Naive thymus-derived CD4-positive, alpha-beta T cell (primary cell): ENCODE data around the gene JAK2. TPM values are rescaled to one million over a fixed set of nuclear protein-coding genes. Genes with fewer than 3 reads are reported as not detected.
A peak's percentile ranks its signal among the peaks of the same experiment; 100 is the strongest.

Source experiments
- ATAC-seq: fragments of 150-1000 bp; cut with Tn5 transposase; 2 replicates; pipeline ENCODE4 v1.10.0; 2021; ENCODE audit warnings: mild to moderate bottlenecking, moderate library complexity
- CTCF ChIA-PET: fragments of 350-600 bp; sonication (Branson Sonifier 250); formaldehyde crosslinking; loops from one replicate; lab custom pipeline; 2021; ENCODE audit warnings: antibody characterized with exemption; lab: Charles Lee
- POLR2A ChIA-PET: fragments of 350-600 bp; sonication (Branson Sonifier 250); formaldehyde crosslinking; loops from one replicate; lab custom pipeline; 2021; ENCODE audit warnings: antibody characterized with exemption, inconsistent platforms; lab: Charles Lee
- DNase-seq, 9 donors: peaks; one replicate each; pipeline versions ENCODE4 v3.0.0 to v3.0.0-alpha.2; 2020 to 2022; ENCODE audit warnings: mixed read lengths in 1 of 9
- H3K27ac ChIP-seq: one replicate; pipeline ENCODE4 v1.7.0; 2013; ENCODE audit warnings: mild to moderate bottlenecking, low read depth, low read length, moderate library complexity
- H3K27me3 ChIP-seq, 2 donors: one replicate each; pipeline ENCODE4 v1.7.0; 2013; ENCODE audit warnings: low read length in 2 of 2, mild to moderate bottlenecking in 2 of 2, moderate library complexity in 2 of 2; ENCODE audit not compliant: control insufficient read depth in 2 of 2, insufficient read depth in 2 of 2
- H3K36me3 ChIP-seq, 3 experiments: 1 replicate in 2 of 3; 2 replicates in 1 of 3; pipeline ENCODE4 v1.7.0; 2013; ENCODE audit warnings: low read length in 3 of 3, mild to moderate bottlenecking in 3 of 3, moderate library complexity in 1 of 3; ENCODE audit not compliant: insufficient read depth in 3 of 3, control insufficient read depth in 2 of 3
- H3K4me1 ChIP-seq, 2 donors: one replicate each; pipeline ENCODE4 v1.7.0; 2013; ENCODE audit warnings: low read length in 2 of 2, mild to moderate bottlenecking in 2 of 2, moderate library complexity in 1 of 2; ENCODE audit not compliant: control insufficient read depth in 2 of 2, insufficient read depth in 2 of 2
- H3K4me3 ChIP-seq: 2 replicates; pipeline ENCODE4 v1.7.0; 2013; ENCODE audit warnings: mild to moderate bottlenecking, low read length
- H3K9me3 ChIP-seq, 3 experiments: 1 replicate in 2 of 3; 2 replicates in 1 of 3; pipeline ENCODE4 v1.7.0; 2013; ENCODE audit warnings: low read length in 3 of 3; ENCODE audit not compliant: control insufficient read depth in 2 of 3
- H3K27ac Mint-ChIP-seq, 9 donors: one replicate each; pipeline ENCODE4 v1.8.0; 2020 to 2022; ENCODE audit warnings: mixed read lengths in 9 of 9, mild to moderate bottlenecking in 8 of 9, moderate library complexity in 5 of 9, inconsistent platforms in 2 of 9
- H3K27me3 Mint-ChIP-seq, 5 donors: one replicate each; pipeline ENCODE4 v1.8.0; 2021 to 2022; ENCODE audit warnings: mixed read lengths in 5 of 5, mild to moderate bottlenecking in 1 of 5
- H3K36me3 Mint-ChIP-seq, 5 donors: one replicate each; pipeline ENCODE4 v1.8.0; 2020 to 2022; ENCODE audit warnings: mixed read lengths in 5 of 5, mild to moderate bottlenecking in 3 of 5, inconsistent platforms in 1 of 5
- H3K4me1 Mint-ChIP-seq, 7 donors: one replicate each; pipeline ENCODE4 v1.8.0; 2020 to 2022; ENCODE audit warnings: mixed read lengths in 7 of 7, mild to moderate bottlenecking in 3 of 7, inconsistent platforms in 1 of 7
- H3K4me3 Mint-ChIP-seq, 10 donors: one replicate each; pipeline ENCODE4 v1.8.0; 2020 to 2022; ENCODE audit warnings: mild to moderate bottlenecking in 10 of 10, mixed read lengths in 10 of 10, moderate library complexity in 6 of 10, inconsistent platforms in 2 of 10
- H3K9me3 Mint-ChIP-seq, 11 donors: one replicate each; pipeline ENCODE4 v1.8.0; 2020 to 2022; ENCODE audit warnings: mixed read lengths in 11 of 11, mild to moderate bottlenecking in 4 of 11, inconsistent platforms in 1 of 11, moderate library complexity in 1 of 11
- intact Hi-C, 2 donors: fragments of 100-400 bp; cut with micrococcal nuclease; formaldehyde crosslinking; loops; one replicate each; pipeline ENCODE4 v1.15.1; 2023
- polyA plus RNA-seq, 2 donors: library from polyadenylated mRNA; unstranded; fragments of 300-500 nt; fragmentation: Illumina TruSeq; gene quantifications; one replicate each; pipeline ENCODE4 v1.2.3, GENCODE V29; 2021
- total RNA-seq, 6 experiments: library from RNA in 5 of 6; stranded (reverse) in 5 of 6; gene quantifications; 1 replicate in 5 of 6; 2 replicates in 1 of 6; pipeline ENCODE4 v1.2.3 and lab custom pipeline; 2021 to 2026

JAK2 gene
- total and polyA plus RNA-seq, 7 experiments from 2014 or later = 3.5 to 76.0 (median 12.5) TPM

- peaks cover 0 to 3% (median 0%) of the 10 kb centered on the region in 5 donors for H3K36me3 Mint-ChIP-seq
- ChIA-PET POLR2A (no interaction called here), CTCF (no interaction called here)
- Histone ChIP-seq H3K4me1 (peaks cover 0 to 11% of the 10 kb centered on the region in 2 donors), H3K9me3 (no peaks in the 10 kb centered on the region), H3K36me3 (no peaks in the 10 kb centered on the region), H3K4me3 (no peak overlapping the region), H3K27me3 (no peaks in the 10 kb centered on the region), H3K27ac (no peak overlapping the region)
- no peak overlapping the region for H3K4me3 Mint-ChIP-seq
- no peak for ATAC-seq
- intact Hi-C loops = no loop called here
- peaks cover 0 to 17% (median 0%) of the 10 kb centered on the region in 7 donors for H3K4me1 Mint-ChIP-seq
- no peak overlapping the region for H3K27ac Mint-ChIP-seq
- DNase-seq = no peak
- H3K9me3 Mint-ChIP-seq = no peaks in the 10 kb centered on the region
- peaks cover 0 to 7% (median 0%) of the 10 kb centered on the region in 5 donors for H3K27me3 Mint-ChIP-seq
These were observed 11.8 kb upstream of the JAK2 start for GRCh38 chr9:4973246-4973645.

- Histone ChIP-seq H3K4me1 (peaks cover 0 to 11% of the 10 kb centered on the region in 2 donors), H3K27ac (no peak overlapping the region), H3K9me3 (no peaks in the 10 kb centered on the region), H3K36me3 (no peaks in the 10 kb centered on the region), H3K27me3 (no peaks in the 10 kb centered on the region), H3K4me3 (no peak overlapping the region)
- intact Hi-C loops = no loop called here
- no peak for ATAC-seq
- peaks cover 0 to 13% (median 0%) of the 10 kb centered on the region in 7 donors for H3K4me1 Mint-ChIP-seq
- H3K27me3 Mint-ChIP-seq = peaks cover 0 to 7% (median 0%) of the 10 kb centered on the region in 5 donors
- H3K9me3 Mint-ChIP-seq = no peaks in the 10 kb centered on the region
- H3K36me3 Mint-ChIP-seq = peaks cover 0 to 3% (median 0%) of the 10 kb centered on the region in 5 donors
- no peak overlapping the region for H3K4me3 Mint-ChIP-seq
- no peak overlapping the region for H3K27ac Mint-ChIP-seq
- POLR2A ChIA-PET = no interaction called here
- DNase-seq = no peak
- CTCF ChIA-PET = no interaction called here
These were observed 11.2 kb upstream of the JAK2 start for GRCh38 chr9:4973902-4974301.

- no peaks in the 10 kb centered on the region for H3K9me3 ChIP-seq
- no peak overlapping the region for H3K4me3 Mint-ChIP-seq
- peaks cover 0 to 3% (median 0%) of the 10 kb centered on the region in 5 donors for H3K36me3 Mint-ChIP-seq
- DNase-seq (no peak), ATAC-seq (no peak)
- peaks cover 5 to 42% (median 7%) of the 10 kb centered on the region in 7 donors for H3K4me1 Mint-ChIP-seq
- intact Hi-C loops = no loop called here
- peaks cover 0 to 7% (median 0%) of the 10 kb centered on the region in 5 donors for H3K27me3 Mint-ChIP-seq
- no peaks in the 10 kb centered on the region for H3K36me3 ChIP-seq
- POLR2A ChIA-PET = no interaction called here
- peaks cover 0 to 5% of the 10 kb centered on the region in 2 donors for H3K4me1 ChIP-seq
- H3K27ac ChIP-seq = no peak overlapping the region
- H3K27ac Mint-ChIP-seq = no peak overlapping the region
- no peaks in the 10 kb centered on the region for H3K27me3 ChIP-seq
- no peak overlapping the region for H3K4me3 ChIP-seq
- H3K9me3 Mint-ChIP-seq = no peaks in the 10 kb centered on the region
- CTCF ChIA-PET = interaction anchor here (0.6 to 1.2 kb wide), 2 partner anchors 8 to 216 kb away, joined by 3 read pairs; no protein-coding TSS in a partner anchor
These were observed 5.8 kb upstream of the JAK2 start for GRCh38 chr9:4979239-4979638.

- Histone ChIP-seq H3K4me3 (no peak overlapping the region), H3K36me3 (peaks cover 0 to 4% (median 0%) of the 10 kb centered on the region in 3 experiments), H3K4me1 (peaks cover 0 to 5% of the 10 kb centered on the region in 2 donors), H3K27me3 (no peaks in the 10 kb centered on the region), H3K27ac (no peak overlapping the region), H3K9me3 (no peaks in the 10 kb centered on the region)
- intact Hi-C loops = loop anchor here (10.0 kb wide), 3 partner anchors 605 to 1705 kb away; partner anchors contain the start of gene ERMP1 (in 1 of the 2)
- Mint-ChIP-seq H3K27ac (peak overlapping the region in 1 of 9 donors; percentile 19), H3K4me1 (peaks cover 5 to 44% (median 9%) of the 10 kb centered on the region in 7 donors), H3K4me3 (no peak overlapping the region), H3K36me3 (peaks cover 0 to 2% (median 0%) of the 10 kb centered on the region in 5 donors), H3K27me3 (peaks cover 0 to 7% (median 0%) of the 10 kb centered on the region in 5 donors), H3K9me3 (no peaks in the 10 kb centered on the region)
- POLR2A ChIA-PET = no interaction called here
- ATAC-seq (no peak), DNase-seq (no peak)
- CTCF ChIA-PET = interaction anchor here (0.6 to 1.2 kb wide), 3 partner anchors 7 to 217 kb away, joined by 3 read pairs; no protein-coding TSS in a partner anchor
These were observed 4.9 kb upstream of the JAK2 start for GRCh38 chr9:4980086-4980727.

- no peak overlapping the region for H3K4me3 ChIP-seq
- peaks cover 0 to 16% (median 0%) of the 10 kb centered on the region in 5 donors for H3K36me3 Mint-ChIP-seq
- H3K9me3 Mint-ChIP-seq = no peaks in the 10 kb centered on the region
- peaks cover 0 to 6% (median 0%) of the 10 kb centered on the region in 5 donors for H3K27me3 Mint-ChIP-seq
- H3K36me3 ChIP-seq = peaks cover 0 to 4% (median 0%) of the 10 kb centered on the region in 3 experiments
- H3K27me3 ChIP-seq = no peaks in the 10 kb centered on the region
- H3K27ac Mint-ChIP-seq = peak overlapping the region in 3 of 9 donors; percentile 38 to 83 (median 78)
- CTCF ChIA-PET = interaction anchor here (0.6 to 0.9 kb wide), 2 partner anchors 59 to 1011 kb away, joined by 3 read pairs; no protein-coding TSS in a partner anchor
- H3K9me3 ChIP-seq = no peaks in the 10 kb centered on the region
- intact Hi-C loops = loop anchor here (1.0 to 10.0 kb wide), 4 partner anchors 12 to 1702 kb away; partner anchors contain the start of gene ERMP1 (in 1 of the 2)
- no peak overlapping the region for H3K27ac ChIP-seq
- peak overlapping the region in 2 of 10 donors; percentile 30 to 98 for H3K4me3 Mint-ChIP-seq
- POLR2A ChIA-PET = interaction anchor here (0.6 kb wide), 1 partner anchor 461 kb away, joined by 3 read pairs; no protein-coding TSS in a partner anchor
- peaks cover 20 to 48% (median 26%) of the 10 kb centered on the region in 7 donors for H3K4me1 Mint-ChIP-seq
- peaks cover 14 to 23% of the 10 kb centered on the region in 2 donors for H3K4me1 ChIP-seq
- DNase-seq = no peak
- ATAC-seq = no peak
These were observed 2.2 kb upstream of the JAK2 start for GRCh38 chr9:4982721-4983482.

GRCh38 chr9:4983601-4984165, 1.4 kb upstream of the JAK2 start:
- Mint-ChIP-seq H3K36me3 (peaks cover 0 to 16% (median 0%) of the 10 kb centered on the region in 5 donors), H3K4me1 (peaks cover 20 to 48% (median 26%) of the 10 kb centered on the region in 7 donors), H3K27me3 (peaks cover 0 to 6% (median 0%) of the 10 kb centered on the region in 5 donors), H3K27ac (peak overlapping the region in 8 of 9 donors; percentile 30 to 94 (median 84)), H3K4me3 (peak overlapping the region; percentile 83 to 98 (median 93)), H3K9me3 (no peaks in the 10 kb centered on the region)
- Histone ChIP-seq H3K9me3 (no peaks in the 10 kb centered on the region), H3K36me3 (peaks cover 0 to 4% (median 0%) of the 10 kb centered on the region in 3 experiments), H3K4me1 (peaks cover 20 to 31% of the 10 kb centered on the region in 2 donors), H3K27me3 (no peaks in the 10 kb centered on the region), H3K4me3 (peak overlapping the region; percentile 52), H3K27ac (no peak overlapping the region)
- DNase-seq (no peak), ATAC-seq (no peak)
- CTCF ChIA-PET = no interaction called here
- POLR2A ChIA-PET = interaction anchor here (0.6 kb wide), 1 partner anchor 460 kb away, joined by 3 read pairs; no protein-coding TSS in a partner anchor
- intact Hi-C loops = loop anchor here (2.0 to 10.0 kb wide), 11 partner anchors 59 to 1701 kb away; partner anchors contain the start of genes RIC1 (in 2 of the 2), AK3 (in 1 of the 2), CDC37L1 (in 1 of the 2) and ERMP1 (in 1 of the 2)
